ENCODE measurements around the gene ADAM20. TPM values are rescaled to one million over a fixed set of nuclear protein-coding genes. Genes with fewer than 3 reads are reported as not detected.

Gene ADAM20
- total and polyA plus RNA-seq, 12 donors = 0.01 to 0.76 (median 0.34) TPM

DNA sequence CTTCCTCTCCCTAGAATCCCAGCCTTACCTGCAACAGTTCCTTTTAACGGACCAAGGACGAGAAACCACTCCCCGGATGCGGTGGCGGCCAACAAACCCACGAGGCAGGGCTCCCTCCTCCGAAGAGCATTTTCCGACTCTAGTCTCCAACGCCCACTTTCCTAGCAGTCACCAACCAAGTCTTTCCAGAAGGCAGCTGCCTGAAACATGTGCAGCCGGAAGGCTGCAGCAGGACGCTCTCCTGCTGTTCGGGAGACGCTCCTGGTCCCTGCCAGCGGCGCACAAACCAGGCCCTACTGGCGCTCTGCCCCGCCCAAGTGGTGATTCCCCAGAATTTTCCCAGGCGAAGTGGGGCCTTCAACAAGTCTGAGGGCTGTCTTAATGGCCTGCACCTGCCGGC is 21.1 kb upstream of the ADAM20 start:
- H3K27ac ChIP-seq = no peak overlapping the region
- no peaks in the 10 kb centered on the region for H3K9me3 ChIP-seq
- DNase-seq (peak; percentile 7 to 20), ATAC-seq (peak; percentile 41 to 75 (median 64))
- peaks cover 0 to 33% (median 0%) of the 10 kb centered on the region in 9 donors for H3K36me3 ChIP-seq
- H3K4me1 ChIP-seq = peaks cover 0 to 9% (median 4%) of the 10 kb centered on the region in 9 donors
- WGBS, 2 donors = 21 to 23% methylated on average over 19 of the region's 19 CpGs
- no peaks in the 10 kb centered on the region for H3K27me3 ChIP-seq
- peak overlapping the region in 7 of 10 donors; percentile 6 to 41 (median 28) for H3K4me3 ChIP-seq
- TF ChIP-seq, protein P1, sequence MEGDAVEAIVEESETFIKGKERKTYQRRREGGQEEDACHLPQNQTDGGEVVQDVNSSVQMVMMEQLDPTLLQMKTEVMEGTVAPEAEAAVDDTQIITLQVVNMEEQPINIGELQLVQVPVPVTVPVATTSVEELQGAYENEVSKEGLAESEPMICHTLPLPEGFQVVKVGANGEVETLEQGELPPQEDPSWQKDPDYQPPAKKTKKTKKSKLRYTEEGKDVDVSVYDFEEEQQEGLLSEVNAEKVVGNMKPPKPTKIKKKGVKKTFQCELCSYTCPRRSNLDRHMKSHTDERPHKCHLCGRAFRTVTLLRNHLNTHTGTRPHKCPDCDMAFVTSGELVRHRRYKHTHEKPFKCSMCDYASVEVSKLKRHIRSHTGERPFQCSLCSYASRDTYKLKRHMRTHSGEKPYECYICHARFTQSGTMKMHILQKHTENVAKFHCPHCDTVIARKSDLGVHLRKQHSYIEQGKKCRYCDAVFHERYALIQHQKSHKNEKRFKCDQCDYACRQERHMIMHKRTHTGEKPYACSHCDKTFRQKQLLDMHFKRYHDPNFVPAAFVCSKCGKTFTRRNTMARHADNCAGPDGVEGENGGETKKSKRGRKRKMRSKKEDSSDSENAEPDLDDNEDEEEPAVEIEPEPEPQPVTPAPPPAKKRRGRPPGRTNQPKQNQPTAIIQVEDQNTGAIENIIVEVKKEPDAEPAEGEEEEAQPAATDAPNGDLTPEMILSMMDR (IDR thresholded peaks at IDR 0.05) = no peak
- intact Hi-C loops (cut with DNase I) = no loop called here

DNA sequence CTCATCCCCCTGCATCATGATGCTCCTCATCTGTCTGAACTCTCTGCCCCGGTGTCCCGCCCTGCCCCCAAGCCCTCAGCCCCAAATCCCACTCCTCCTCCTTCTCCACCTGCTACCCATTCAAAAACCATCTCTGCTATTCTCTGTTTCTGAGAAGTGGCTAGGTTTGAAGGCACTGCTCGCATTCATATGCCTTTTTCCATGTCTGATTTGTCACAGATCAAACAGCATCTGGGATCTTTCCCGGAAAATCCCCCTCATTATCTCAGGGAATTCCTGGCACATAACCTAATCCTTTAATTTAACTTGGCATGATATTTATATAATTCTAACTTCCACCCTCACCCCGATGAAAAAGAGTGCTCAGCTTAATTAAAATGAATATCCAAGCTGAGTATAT is 3.3 kb upstream of the ADAM20 start:
- DNase-seq (no peak), ATAC-seq (no peak)
- 77 to 80% methylated on average over 5 of the region's 5 CpGs for WGBS, 2 donors
- H3K27ac ChIP-seq = no peak overlapping the region
- peaks cover 0 to 22% (median 3%) of the 10 kb centered on the region in 11 donors for H3K9me3 ChIP-seq
- intact Hi-C loops (cut with DNase I) = no loop called here
- H3K36me3 ChIP-seq = peaks cover 0 to 12% (median 0%) of the 10 kb centered on the region in 9 donors
- no peak overlapping the region for H3K4me3 ChIP-seq
- TF ChIP-seq, protein P1 (IDR thresholded peaks at IDR 0.05) = no peak
- no peaks in the 10 kb centered on the region for H3K4me1 ChIP-seq
- H3K27me3 ChIP-seq = no peaks in the 10 kb centered on the region

DNA sequence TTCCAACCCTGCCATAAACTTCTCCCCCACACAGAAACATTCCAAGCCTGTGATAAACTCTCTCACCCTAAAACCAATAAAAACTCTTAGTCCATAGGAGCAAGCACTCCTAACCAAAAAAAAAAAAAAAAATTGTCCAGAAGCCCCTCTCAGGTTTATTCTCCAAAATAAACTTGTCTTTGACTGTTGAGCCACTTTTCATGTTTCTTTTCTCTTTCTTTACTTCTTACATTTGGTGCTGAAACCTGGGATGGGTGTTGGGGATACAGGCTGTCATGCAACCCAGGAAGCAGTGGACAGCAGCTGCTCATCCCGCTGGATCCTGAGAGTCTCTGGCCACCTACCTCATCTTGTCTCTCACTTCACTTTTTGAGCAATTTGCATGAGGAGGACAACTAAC is 2.0 kb upstream of the ADAM20 start:
- Histone ChIP-seq H3K36me3 (peaks cover 0 to 22% (median 4%) of the 10 kb centered on the region in 9 donors), H3K4me3 (no peak overlapping the region), H3K27ac (no peak overlapping the region), H3K27me3 (no peaks in the 10 kb centered on the region), H3K9me3 (peaks cover 0 to 34% (median 10%) of the 10 kb centered on the region in 11 donors), H3K4me1 (no peaks in the 10 kb centered on the region)
- 94 to 95% methylated on average over 1 of the region's 1 CpG for WGBS, 2 donors
- intact Hi-C loops (cut with DNase I) = no loop called here
- no peak for DNase-seq
- TF ChIP-seq, protein P1 (IDR thresholded peaks at IDR 0.05) = no peak
- no peak for ATAC-seq

DNA sequence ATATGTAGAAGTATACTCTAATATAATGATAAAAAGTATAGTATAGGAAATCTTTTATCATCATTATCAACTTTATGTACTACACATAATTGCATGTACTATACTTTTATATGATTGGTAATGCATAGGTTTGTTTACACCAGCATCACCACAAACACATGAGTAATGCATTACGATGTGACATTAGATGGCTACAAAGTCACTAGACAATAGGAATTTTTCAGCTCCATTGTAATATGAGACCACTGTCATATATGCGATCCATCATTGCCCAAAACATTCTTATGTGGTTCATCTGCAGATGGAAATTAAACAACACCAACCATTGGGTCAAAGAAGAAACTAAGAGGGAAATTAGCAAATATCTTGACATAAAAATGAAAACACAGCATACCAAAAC is 4.4 kb downstream of the ADAM20 start:
- H3K36me3 ChIP-seq = peaks cover 0 to 25% (median 3%) of the 10 kb centered on the region in 9 donors
- 95 to 97% methylated on average over 2 of the region's 2 CpGs for WGBS, 2 donors
- intact Hi-C loops (cut with DNase I) = no loop called here
- H3K4me3 ChIP-seq = no peak overlapping the region
- no peaks in the 10 kb centered on the region for H3K4me1 ChIP-seq
- no peak overlapping the region for H3K27ac ChIP-seq
- peaks cover 0 to 25% (median 4%) of the 10 kb centered on the region in 11 donors for H3K9me3 ChIP-seq
- TF ChIP-seq, protein P1 (IDR thresholded peaks at IDR 0.05) = no peak
- no peaks in the 10 kb centered on the region for H3K27me3 ChIP-seq
- DNase-seq (no peak), ATAC-seq (no peak)

Measured in heart right ventricle (tissue), 16 donors.